Sigmoid colon (tissue), 4 donors: Measurements from ENCODE around the gene INPP5D.

ENCODE experiments used
- EP300 ChIP-seq, 4 donors: sonication (generic); formaldehyde crosslinking; IDR thresholded peaks; one replicate each; pipeline ENCODE4 v1.6.1; 2017; ENCODE audit warnings: antibody characterized with exemption in 4 of 4
- POLR2A ChIP-seq, 2 donors: fragments of 450-650 bp; IDR thresholded peaks; one replicate each; pipeline ENCODE4 v1.6.1; 2016; ENCODE audit warnings: antibody characterized with exemption in 2 of 2, mild to moderate bottlenecking in 2 of 2, moderate library complexity in 2 of 2
- TF ChIP-seq, protein P1 (sequence below), 4 experiments: fragments of 450-650 bp in 3 of 4; fragments of 200-600 bp in 1 of 4; IDR thresholded peaks; one replicate each; pipeline ENCODE4 v1.5.1; 2016 to 2019; ENCODE audit warnings: antibody characterized with exemption in 4 of 4, mild to moderate bottlenecking in 3 of 4, moderate library complexity in 2 of 4

DNA sequence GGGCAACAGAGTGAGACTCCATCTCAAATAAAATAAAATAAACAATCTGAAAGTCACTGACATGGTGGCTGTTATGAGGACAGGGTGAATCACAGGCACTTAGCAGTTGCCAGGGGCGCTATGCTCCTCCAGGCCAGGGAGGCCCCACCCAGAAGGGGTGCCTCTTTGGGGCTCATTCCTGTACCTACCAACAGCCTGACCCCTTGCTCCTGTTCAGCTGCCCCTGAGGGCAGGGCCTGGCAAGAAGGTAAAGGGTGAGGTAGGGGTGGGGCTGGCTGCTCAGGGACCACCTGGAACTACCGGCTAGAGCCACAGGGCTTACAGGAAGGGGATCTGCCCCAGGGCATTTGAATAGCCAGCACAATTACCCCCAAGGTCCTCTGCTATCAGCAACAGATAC lies 60.3 kb downstream of the INPP5D start:
- TF ChIP-seq, protein P1, sequence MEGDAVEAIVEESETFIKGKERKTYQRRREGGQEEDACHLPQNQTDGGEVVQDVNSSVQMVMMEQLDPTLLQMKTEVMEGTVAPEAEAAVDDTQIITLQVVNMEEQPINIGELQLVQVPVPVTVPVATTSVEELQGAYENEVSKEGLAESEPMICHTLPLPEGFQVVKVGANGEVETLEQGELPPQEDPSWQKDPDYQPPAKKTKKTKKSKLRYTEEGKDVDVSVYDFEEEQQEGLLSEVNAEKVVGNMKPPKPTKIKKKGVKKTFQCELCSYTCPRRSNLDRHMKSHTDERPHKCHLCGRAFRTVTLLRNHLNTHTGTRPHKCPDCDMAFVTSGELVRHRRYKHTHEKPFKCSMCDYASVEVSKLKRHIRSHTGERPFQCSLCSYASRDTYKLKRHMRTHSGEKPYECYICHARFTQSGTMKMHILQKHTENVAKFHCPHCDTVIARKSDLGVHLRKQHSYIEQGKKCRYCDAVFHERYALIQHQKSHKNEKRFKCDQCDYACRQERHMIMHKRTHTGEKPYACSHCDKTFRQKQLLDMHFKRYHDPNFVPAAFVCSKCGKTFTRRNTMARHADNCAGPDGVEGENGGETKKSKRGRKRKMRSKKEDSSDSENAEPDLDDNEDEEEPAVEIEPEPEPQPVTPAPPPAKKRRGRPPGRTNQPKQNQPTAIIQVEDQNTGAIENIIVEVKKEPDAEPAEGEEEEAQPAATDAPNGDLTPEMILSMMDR (IDR thresholded peaks at IDR 0.05), result no peak
- no peak for TF ChIP-seq POLR2A (IDR thresholded peaks at IDR 0.05)
- TF ChIP-seq EP300 (IDR thresholded peaks at IDR 0.05), result no peak
